HG02973 (cell line): Measurements from ENCODE around the gene ZC3H12C.
"Not testable (repeated sequence)": the region's sequence is repeated elsewhere in the genome, so short reads cannot be mapped to it uniquely, and the experiment has no call there.

Experiments
- ATAC-seq: cut with Tn5 transposase; IDR thresholded peaks from one replicate; pipeline ENCODE4 v1.9.1; 2021; ENCODE audit warnings: moderate library complexity; ENCODE audit not compliant: unreplicated experiment

ZC3H12C gene

DNA sequence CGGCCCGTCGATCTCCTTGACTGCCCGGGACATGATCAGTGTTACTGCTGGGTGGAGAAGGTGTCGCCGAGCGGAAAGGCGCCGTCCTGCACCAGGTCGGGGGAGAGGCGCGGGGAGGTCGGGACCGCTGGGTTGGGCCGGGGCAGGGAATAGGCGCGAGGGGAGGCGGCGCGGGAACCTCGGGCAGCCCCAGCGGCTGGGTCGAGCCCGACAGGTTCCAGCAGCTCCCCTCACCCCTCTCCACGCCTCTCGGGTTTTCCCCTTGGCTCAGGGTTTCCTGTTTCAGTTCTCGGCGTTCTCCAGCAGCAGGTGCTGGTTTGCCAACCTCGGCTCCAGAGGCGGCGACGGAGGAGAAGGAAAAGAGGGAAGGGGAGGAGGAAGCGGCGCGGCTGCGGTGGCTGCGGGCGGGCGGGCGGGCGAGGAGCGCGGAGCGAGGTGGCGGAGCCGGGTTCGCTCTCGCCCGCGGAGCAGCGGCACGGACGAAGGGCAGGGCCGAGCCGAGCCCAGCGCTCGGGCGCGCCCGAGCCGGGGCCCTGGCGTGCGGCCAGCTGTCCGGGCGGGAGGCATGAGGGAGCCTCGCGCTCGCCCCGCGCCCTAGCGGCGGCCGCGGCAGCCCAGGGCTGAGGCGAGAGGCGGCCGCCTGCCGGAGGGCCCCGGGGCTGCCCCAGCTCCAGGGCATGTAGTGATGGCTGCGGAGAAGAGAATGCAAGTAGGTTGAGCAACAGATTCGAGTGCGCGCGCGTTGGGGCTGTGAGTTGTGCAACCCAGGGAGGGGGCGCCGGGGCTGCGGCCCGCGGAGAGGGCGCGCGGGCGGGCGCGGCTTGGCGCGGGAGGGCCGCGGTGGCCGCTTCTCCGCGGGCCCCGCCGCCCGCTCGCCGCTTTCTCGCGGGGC is at the start of gene ZC3H12C:
Gene ZC3H12C, plus strand, starts transcription at position 878 of the 892 bp plus-strand sequence. CDS start 20 bp downstream, outside the sequence.
- peak; percentile 66 for ATAC-seq

DNA sequence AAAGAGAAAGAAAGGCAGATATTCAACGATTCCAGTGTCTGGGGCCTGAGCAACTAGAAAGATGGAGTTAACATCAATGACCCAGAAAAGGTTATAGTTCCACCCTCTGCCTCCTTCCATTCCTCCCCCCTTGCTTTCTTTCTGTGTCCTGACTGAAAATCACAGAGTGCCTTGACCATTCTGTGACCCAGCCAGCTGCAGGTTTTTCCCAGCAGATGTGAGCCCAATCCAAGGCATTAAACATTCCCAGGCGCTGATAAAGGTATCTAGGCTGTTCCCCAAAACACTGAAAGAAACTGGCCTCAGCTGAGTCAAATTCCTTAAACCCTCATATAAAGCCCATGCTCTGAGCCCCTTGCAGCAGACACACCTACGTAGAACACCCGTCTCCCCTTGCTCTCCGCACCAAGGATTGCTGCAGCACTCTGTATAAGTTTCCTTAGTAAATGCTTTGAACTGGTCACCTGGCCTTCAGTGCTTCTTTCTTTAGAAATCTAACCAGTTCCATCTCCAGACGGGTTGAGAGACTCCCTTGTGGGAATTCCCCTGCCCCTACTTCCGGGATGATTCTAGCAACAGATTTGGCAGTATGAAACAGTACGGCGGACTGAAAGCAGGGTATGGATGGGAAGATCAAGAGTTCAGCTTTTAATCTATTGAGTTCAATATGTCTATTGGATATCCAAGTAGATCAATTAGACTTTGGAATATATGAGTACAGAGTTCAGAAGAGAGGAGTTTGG is 48.8 kb upstream of the ZC3H12C start:
- no peak for ATAC-seq

DNA sequence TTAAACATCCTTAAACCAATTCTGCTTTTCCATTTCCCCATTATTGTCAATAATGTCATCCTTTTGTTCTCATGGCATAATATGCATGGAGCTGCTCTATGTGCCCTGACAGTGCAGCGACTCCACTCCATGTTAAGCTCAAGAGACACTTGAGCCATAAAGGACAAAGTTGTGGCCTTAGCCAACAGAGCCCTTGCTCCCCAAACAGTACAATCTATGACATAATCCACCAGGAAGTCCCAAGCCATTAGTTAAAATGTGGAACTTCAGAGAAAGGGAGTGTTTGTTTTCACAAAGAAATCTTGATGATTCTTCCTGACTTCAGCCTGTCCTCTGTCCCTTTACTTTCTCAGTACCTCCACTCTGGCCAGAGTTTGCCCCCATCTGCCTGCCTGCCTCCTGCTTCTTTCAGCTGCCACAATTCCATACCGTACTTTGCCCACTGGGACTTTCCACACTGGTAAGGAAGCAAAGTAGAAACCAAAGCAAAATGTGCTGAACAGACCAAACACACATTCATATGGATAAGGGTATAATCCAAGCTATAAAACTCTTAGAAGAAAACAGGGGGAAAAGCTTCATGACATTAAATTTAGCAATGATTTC is 46.3 kb upstream of the ZC3H12C start:
- no peak for ATAC-seq

GRCh38 chr11:110049501-110050200 is 43.5 kb upstream of the ZC3H12C start:
- no peak for ATAC-seq

GRCh38 chr11:110050201-110050506 is 43.0 kb upstream of the ZC3H12C start:
- ATAC-seq, result no peak

- ATAC-seq, result no peak
Measured at GRCh38 chr11:110053848-110054414, 39.3 kb upstream of the ZC3H12C start.

- ATAC-seq, result no peak
Measured at GRCh38 chr11:110056956-110057355, 36.2 kb upstream of the ZC3H12C start.

DNA sequence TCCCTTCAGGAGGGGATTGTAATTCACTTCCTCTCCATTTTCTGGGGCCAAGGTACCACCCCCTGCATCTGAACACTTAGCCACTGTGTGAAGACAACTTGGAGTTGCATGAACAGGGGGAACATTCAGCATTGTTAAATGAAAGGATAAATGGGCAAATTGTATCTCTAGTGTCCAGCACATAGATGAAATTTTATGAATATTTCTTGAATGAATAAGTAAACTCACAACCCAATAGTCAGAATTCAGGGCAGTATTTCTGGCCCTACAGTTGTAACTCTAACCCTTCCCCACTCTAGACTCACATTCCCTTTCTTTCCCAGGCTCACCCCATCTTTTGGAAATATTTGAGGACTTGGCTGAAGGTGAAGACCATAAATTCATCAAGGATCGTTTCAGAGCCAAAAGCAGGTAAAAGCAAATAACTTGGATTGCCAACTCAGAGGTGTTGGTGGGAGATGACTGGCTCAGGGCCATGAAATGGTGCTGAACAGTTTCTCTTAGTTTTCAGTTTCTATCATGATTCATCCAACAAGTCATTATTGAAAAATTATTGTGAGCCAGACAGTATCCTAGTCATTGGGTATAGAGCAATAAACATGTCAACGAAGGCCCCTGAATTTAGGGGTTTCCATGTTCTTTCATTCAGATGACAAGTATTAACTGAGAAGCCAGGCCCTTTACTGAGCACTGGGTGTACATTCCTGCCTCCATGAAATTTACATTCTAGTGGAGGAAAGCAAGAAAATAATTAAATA is 33.3 kb upstream of the ZC3H12C start:
- no peak for ATAC-seq

DNA sequence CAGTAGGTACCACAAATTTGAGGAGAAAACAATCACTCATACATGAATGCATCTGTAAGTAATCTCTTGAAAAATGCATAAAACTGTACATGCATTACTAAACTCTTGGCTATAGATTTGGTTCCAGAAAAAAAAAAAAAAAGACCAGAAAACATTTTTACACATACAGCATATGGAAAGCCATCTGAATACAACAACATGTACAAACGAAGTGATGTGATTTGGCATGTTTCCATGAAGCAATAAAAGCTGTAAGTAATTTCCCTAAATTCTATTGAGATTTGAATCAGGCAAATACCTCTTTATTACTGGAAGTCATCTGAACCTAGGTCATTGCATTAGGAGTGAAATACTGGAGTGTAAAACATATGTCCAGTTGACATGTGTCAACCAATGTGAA is 31.9 kb upstream of the ZC3H12C start:
- ATAC-seq, result no peak

DNA sequence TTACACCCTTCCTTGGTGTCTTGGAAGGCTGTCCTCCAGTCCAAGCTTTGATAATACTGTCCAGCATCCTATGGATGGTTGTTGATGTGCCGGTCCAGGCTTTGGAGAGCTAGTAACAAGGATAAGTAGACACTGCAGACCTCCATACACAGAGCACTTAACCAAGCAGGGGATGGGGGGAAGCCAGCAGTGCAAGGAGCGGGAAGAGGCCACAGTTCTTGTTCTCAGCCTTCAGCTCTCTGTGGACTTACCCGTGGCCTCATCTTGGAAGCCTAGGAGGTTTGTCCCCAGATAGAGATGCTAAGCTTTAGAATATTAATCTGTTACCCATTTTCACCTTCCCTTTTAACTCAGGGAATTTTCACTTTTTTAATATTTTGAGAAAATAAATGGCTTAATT is 30.9 kb upstream of the ZC3H12C start:
- ATAC-seq, result no peak

- no peak for ATAC-seq
Measured at GRCh38 chr11:110065189-110065588, 28.0 kb upstream of the ZC3H12C start.

DNA sequence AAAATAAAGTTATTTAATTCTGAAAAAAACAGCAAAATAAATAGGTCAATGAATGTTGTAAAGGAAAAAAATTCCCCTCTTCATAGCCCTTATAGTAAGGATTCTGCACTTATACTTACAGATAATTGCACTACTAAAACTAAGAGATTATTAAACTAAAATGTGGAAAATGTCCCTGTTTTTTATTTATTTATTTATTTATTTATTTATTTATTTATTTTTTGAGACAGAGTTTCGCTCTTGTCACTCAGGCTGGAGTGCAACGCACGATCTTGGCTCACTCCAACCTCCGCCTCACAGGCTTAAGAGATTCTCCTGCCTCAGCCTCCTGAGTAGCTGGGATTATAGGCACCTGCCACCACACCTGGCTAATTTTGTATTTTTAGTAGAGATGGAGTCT is 25.2 kb upstream of the ZC3H12C start:
- not testable (repeated sequence) for ATAC-seq

GRCh38 chr11:110069158-110069737 is 23.9 kb upstream of the ZC3H12C start:
- no peak for ATAC-seq

GRCh38 chr11:110070176-110070575 is 23.0 kb upstream of the ZC3H12C start:
- ATAC-seq, result no peak

DNA sequence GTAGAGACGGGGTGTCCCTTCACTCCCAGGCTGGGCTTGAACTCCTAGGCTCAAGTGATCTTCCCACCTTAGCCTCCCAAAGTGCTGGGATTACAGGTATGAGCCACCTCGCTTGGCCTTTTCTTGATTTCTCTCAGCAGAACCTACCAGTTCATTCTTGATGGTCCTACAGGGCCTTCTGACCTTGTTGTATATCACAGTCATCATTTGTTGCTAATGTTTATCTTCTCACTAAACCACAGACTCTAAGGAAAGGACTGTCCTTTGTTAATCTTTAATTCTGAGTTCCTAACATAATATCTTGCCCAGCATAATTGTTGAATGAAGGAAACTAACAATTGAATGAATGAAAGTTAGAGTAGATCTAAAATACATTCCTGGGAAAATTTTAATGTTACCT is 22.0 kb upstream of the ZC3H12C start:
- ATAC-seq, result no peak

GRCh38 chr11:110072930-110073329 is 20.3 kb upstream of the ZC3H12C start:
- ATAC-seq, result no peak

DNA sequence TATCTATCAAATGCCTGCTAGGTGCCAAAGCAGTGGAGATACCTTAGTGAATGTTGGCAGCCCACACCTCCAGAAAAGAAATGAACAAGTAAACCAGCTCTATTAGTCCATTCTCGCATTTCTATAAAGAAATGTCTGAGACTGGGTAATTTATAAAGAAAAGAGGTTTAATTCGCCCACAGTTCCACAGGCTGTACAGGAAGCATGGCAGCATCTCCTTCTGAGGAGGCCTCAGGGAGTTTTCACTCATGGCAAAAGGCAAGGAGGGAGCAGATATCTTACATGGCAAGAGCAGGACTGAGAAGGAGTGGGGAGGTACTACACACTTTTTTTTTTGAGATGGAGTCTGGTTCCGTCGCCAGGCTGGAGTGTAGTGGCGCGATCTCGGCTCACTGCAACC is 18.7 kb upstream of the ZC3H12C start:
- no peak for ATAC-seq

DNA sequence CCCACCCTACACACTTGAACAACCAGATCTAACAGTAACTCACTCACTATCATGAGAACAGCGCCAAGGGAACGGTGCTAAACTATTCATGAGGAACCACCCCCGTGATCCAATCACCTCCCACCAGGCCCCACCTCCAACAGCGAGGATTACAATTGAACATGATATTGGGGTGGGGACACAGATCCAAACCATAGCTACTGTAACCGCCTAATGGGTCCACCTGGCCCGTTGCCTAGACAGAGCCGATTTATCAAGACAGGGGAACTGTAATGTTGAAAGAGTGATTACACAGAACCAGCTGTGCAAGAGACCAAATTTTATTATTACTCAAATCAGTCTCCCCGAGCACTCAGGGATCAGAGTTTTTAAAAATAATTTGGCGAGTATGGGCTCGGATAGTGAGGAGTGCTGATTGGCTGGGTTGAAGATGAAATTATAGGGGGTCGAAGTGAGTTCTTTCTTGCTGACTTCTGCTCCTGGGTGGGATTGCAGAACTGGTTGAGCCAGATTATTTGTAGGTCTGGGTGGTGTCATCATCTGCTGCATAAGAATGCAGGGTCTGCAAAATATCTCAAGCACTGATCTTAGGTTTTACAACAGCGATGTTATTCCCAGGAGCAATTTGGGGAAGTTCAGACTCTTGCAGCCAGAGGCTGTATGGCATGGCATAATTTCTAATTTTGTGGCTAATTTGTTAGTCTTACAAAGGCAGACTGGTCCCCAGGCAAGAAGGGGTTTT is 17.9 kb upstream of the ZC3H12C start:
- ATAC-seq, result no peak

DNA sequence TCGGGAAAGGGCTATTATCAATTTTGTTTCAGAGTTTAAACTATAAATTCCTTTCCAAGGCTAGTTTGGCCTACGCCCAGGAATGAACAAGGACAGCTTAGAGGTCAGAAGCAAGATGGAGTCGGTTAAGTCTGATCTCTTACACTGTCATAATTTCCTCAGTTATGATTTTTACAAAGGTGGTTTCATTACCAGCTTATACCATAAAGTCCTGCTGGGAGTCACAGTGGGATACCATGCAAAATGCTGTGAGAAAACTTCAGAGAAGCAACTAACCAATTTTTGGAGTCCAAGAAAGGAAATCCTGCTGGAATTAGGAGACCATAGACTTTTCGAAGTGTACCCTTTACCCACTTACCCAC is 17.4 kb upstream of the ZC3H12C start:
- ATAC-seq, result no peak
